HL-60 (cell line): ENCODE data around the gene ETV3L.

Source experiments
- GABPA ChIP-seq: IDR thresholded peaks from 2 replicates; pipeline ENCODE4 v1.6.1; 2012; ENCODE audit warnings: low read depth
- POLR2AphosphoS5 ChIP-seq: IDR thresholded peaks from 2 replicates; pipeline ENCODE4 v1.6.1; 2012; ENCODE audit warnings: low read depth
- REST ChIP-seq: IDR thresholded peaks from 2 replicates; pipeline ENCODE4 v1.6.1; 2012; ENCODE audit warnings: low read depth; ENCODE audit not compliant: insufficient replicate concordance
- SPI1 ChIP-seq: IDR thresholded peaks from 2 replicates; pipeline ENCODE4 v1.6.1; 2012; ENCODE audit warnings: low read depth, mild to moderate bottlenecking, borderline replicate concordance
- TF ChIP-seq, protein P1 (sequence below): IDR thresholded peaks from one replicate; pipeline ENCODE4 v1.5.1; 2011; ENCODE audit warnings: low read length, control low read depth, inconsistent platforms; ENCODE audit not compliant: insufficient read depth

- TF ChIP-seq, protein P1, sequence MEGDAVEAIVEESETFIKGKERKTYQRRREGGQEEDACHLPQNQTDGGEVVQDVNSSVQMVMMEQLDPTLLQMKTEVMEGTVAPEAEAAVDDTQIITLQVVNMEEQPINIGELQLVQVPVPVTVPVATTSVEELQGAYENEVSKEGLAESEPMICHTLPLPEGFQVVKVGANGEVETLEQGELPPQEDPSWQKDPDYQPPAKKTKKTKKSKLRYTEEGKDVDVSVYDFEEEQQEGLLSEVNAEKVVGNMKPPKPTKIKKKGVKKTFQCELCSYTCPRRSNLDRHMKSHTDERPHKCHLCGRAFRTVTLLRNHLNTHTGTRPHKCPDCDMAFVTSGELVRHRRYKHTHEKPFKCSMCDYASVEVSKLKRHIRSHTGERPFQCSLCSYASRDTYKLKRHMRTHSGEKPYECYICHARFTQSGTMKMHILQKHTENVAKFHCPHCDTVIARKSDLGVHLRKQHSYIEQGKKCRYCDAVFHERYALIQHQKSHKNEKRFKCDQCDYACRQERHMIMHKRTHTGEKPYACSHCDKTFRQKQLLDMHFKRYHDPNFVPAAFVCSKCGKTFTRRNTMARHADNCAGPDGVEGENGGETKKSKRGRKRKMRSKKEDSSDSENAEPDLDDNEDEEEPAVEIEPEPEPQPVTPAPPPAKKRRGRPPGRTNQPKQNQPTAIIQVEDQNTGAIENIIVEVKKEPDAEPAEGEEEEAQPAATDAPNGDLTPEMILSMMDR, result no peak
- TF ChIP-seq REST, result no peak
- TF ChIP-seq POLR2AphosphoS5, result no peak
- no peak for TF ChIP-seq SPI1
- TF ChIP-seq GABPA, result no peak
Observed at GRCh38 chr1:157105298-157105987, 5.8 kb upstream of the ETV3L start.
